HG02938 (cell line): Measurements from ENCODE around the gene SPATA6L.
"Not testable (repeated sequence)": the region's sequence is repeated elsewhere in the genome, so short reads cannot be mapped to it uniquely, and the experiment has no call there.

ENCODE experiments used
- ATAC-seq: cut with Tn5 transposase; IDR thresholded peaks from one replicate; pipeline ENCODE4 v1.9.1; 2021; ENCODE audit warnings: mild to moderate bottlenecking, moderate library complexity; ENCODE audit not compliant: unreplicated experiment

Gene SPATA6L

DNA sequence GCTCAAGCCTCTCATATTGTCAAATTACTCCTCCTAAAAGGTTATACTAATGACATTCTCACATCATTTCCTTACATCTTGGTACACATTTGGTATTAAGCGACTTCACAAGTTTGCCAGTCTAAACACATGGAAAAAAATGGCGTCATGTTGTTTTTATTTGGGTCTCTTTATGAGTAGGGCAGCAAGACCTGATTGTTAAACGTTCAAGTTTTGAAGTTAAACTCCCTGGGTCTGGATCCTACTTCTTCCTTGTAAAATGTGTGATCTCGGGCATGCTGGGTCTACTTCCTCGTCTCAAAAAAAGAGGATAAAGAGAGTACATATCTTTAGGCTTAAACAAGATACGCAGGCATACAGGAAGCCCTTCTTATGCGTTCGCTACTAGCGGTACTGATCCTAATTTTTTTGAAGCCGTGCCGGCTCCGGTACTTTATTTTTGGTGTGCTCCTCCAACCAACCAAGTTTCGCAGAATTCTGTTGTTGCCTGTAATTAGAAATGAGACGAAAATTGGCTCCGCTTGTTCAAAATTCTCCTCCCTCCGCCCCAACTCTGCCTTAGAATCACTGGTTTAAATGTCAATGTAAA is 12.5 kb upstream of the SPATA6L start:
- ATAC-seq: peak; percentile 14

DNA sequence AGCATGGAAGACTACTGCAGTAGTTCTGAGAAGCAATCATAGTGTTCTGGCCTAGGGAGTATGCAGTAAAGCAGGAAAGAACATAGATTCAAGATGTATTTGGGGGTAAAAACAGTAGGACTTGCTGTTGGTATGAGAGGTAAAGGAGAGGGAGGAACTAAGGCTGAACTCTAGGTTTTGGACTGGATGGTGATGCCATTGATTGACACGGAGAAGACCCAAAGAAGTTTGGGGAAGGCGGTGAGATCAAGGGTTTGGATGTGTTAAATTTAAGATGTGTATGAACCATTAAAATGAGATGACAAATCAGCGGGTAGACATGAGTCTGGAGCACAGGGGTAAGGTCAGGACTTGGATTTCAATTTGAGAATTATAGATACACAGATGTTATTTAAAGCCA is 11.1 kb upstream of the SPATA6L start:
- no peak for ATAC-seq

DNA sequence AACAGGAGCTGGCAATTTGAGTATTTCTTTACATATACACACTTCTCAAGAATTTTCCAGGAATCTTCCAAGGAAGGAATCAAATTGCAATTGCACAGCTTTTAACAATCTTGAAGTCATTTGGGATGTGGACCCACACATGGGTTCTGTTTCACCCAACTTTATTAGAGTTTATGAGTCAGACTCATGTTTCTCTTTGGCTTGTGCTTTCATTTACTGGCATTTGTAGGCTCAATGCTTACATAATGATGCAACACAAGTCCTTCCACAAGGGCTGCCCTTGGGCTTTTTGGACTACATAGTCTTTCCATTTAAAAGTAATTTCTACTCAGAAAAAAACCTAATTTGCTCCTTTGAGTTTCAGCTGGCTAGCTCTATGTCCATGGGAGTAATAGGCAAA is 8.5 kb upstream of the SPATA6L start:
- ATAC-seq: no peak

DNA sequence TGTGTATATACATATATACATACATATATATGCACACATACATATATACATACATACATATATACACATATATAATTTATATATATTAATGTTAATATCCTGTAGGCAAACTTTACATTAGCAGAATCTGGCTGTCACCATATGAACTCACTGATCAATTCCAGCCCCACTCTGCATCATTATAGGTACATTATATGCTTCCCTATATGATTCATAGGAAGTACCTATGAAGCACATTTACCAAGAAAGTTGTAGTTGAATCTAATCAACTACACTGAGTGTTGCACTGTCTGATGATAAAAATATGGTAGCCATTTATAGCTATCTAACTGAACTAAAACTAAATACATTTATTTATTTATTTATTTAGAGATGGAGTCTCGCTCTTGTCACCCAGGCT is 5.5 kb upstream of the SPATA6L start:
- ATAC-seq: no peak

DNA sequence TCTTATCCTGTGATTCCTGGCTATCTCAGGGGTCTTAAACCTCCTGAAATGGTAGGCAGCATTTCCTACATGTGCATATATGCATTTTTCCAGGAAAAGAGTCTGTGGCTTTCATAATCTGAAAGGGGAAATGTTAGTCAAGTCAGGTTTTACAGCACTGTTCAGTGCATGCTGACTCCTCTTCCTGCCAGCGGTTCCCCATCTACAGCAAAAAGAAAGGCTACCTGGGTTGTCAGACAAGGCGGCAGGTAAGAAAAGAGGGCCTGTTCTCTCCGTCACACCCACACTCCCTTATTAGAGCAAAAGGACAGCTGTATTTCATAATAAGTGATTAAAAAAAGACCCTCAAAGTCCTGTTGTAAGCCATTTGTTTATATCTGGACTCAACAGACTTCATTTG is 4.3 kb upstream of the SPATA6L start:
- ATAC-seq: no peak

DNA sequence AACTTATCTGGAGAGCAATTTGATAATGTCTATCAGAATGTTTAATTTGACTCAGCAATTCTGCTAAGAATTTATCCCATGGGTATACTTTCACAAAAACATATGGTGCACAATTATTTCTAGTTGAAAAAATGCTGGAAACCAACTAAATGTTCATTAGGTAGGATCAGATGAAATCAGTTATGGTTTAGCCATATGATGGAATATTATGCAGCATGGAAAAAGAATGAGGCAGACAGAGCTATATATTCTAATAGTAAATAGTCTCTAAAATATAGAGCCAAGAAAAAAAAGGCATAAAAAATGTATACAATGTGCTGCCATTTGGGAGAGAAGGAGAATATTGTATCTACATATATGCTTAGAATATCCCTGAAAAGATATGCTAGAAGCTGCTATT is 3.6 kb upstream of the SPATA6L start:
- no peak for ATAC-seq

DNA sequence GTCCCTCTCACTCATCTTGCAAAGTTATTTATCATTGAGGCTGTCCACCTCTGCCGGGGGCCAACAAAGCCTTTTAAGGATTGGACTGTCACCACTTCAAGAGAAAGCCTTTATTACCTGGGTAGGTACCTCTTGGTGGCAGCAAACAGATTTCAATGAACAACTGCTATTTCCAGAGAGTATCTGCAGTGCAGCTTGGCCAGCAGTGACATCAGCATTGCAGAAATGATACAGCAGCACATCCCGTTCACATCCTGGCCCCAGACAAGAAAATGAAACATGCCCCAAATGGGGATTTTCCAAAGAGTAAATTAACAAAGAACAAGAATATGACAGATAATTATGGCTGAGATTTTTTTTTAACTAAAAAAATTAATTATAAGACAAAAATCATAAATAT is 2.3 kb upstream of the SPATA6L start:
- ATAC-seq: no peak

DNA sequence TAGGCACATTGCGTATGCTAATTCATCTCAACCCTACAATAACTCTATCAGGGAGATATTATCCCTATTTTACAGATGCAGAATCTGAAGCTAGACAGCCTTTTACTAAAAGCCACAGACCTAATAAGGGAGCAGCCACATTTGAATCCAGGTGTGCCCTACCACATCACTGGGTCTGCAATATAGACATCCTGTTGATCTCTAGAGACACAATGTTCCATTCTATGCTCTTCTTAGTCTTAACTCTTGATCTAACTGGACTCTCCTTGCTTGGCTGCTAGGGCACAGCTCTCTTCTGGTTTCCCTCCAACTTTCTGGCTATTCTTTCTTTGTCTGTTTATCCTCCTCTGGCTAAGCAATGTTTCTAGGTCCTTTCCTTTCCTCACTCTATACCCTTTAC is 1.4 kb upstream of the SPATA6L start:
- ATAC-seq: no peak

DNA sequence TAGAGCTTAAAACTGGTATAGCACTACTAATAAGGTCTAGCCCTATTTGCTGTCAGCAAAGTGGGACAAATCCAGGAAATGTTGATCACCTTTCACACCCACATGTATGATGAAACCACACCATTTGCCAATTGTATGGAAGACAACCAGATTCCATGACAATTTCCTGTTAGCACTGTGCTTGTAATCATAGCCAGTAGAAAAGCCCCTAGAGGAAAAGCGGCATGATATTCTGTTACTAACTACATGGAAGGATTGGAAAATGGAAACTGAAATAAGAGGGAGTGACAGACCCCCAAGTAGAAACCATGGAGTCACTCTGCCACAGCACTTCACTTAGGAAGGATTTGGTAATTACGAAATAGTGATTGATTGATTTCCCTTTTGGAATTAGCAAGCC is 923 bp downstream of the SPATA6L start:
- ATAC-seq: no peak

DNA sequence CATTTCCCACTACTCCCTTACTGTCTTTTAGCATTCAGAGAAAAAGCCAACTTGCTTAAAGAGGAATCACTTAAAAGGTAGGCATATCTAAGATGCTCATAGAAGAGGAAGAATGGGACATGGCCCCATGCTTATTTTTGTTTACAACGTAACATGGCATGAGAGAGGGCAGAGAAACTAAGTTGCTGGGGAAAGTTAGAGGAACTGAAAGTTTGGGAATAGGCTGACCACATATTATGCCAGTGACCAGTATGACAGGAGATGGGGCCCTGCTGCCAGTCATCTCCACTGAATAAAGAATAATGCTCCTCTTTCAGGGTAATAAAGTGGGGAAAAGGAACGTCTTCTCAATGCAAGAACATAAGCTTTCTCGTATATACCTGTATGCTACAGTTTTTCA is 2.3 kb downstream of the SPATA6L start:
- ATAC-seq: no peak

DNA sequence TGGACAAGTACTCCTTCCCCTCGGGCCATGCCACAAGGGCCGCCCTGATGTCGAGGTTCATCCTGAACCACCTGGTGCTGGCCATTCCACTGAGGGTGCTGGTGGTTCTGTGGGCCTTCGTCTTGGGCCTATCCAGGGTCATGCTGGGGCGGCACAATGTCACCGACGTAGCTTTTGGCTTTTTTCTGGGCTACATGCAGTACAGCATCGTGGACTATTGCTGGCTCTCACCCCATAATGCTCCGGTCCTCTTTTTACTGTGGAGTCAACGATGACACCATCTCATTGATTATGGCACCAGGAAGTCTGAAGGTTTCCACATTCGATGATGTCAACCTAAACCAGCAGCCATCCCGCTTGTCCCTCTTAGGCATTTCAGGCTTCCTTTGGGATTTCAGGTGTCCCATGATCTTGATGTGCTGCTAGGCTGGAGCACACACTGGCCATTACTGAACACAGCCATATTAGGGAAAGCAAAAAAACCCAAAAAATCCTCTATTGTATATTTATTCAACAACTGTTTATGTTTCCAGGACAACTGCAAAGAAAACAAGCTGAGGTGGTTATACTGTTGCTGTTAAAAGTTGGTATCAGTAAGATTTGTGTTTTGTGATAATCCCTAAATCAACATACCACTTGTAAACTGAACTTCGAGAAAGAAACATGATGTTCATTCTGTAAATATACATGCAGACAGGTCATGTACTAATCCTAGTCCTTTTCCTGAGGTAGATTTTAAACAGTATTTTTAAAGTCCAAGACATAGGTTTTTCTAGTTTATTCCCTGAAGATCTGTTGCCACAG is 3.1 kb downstream of the SPATA6L start:
- ATAC-seq: no peak

DNA sequence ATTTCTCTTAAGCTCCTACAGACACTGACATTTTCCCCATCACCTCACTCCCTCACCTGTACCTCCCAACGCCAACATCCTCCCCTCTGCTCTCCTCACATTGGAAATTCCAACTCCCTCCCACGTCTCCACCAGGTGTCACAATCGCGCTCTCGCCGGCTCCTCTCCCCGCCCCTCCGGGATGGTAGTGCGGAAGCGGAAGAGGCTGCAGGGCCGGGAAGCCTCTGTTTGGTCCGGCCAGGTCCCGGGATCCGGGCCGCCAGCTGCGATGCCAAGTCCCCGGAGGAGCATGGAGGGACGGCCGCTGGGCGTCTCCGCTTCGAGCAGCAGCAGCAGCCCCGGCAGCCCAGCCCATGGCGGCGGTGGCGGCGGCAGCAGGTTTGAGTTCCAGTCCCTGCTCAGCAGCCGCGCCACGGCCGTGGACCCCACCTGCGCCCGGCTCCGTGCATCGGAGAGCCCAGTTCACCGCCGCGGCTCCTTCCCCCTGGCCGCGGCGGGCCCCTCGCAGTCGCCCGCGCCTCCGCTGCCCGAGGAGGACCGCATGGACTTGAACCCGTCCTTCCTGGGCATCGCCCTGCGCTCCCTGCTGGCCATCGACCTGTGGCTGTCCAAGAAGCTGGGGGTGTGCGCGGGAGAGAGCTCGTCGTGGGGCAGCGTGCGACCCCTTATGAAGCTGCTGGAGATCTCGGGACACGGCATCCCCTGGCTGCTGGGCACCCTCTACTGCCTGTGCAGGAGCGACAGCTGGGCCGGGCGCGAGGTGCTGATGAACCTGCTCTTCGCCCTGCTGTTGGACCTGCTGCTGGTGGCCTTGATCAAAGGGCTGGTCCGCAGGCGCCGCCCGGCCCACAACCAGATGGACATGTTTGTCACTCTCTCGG is 3.9 kb downstream of the SPATA6L start, which contains the start of gene PLPP6:
TSS of gene PLPP6 (plus strand) at position 187 of the 881 bp plus-strand sequence. CDS start at position 269, 82 bp downstream.
- ATAC-seq: peak; percentile 77

DNA sequence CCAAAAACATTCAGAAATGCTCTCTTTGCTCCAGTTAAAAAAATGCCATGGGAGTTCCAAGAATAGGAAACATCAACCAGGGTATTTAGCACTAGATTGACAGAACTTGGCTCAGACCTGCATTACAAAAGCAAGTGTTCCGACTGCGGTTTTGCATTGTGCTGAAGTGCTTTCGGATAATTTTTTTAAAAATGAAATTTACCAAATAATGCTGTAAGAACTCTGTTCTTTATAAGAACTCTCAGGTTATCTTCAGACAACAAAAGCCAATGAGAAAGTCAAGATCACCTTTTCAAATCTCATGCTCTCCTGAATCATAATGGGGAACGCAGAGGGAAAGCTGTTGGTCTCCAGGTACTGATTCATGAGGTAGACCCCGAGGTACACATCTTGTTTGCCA is 4.7 kb downstream of the SPATA6L start:
- ATAC-seq: no peak

DNA sequence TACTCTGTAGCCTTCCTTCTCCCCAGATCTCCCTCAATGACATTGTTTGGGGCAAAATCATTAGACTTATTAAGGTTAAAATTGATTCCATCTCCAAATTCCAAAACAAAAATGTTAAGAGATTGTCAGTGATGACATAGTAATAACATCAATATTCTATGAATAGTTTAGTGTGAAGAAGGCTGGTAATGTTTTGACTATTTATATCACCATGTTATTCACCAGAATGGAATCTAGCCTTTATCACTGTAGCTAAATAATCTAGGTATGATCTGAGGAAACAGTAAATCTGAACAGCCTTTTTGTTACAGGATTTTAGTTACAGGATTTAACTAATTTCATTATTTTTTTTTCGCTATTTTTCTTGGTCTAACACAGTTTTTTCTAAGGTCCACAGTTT is 5.1 kb downstream of the SPATA6L start:
- ATAC-seq: no peak

DNA sequence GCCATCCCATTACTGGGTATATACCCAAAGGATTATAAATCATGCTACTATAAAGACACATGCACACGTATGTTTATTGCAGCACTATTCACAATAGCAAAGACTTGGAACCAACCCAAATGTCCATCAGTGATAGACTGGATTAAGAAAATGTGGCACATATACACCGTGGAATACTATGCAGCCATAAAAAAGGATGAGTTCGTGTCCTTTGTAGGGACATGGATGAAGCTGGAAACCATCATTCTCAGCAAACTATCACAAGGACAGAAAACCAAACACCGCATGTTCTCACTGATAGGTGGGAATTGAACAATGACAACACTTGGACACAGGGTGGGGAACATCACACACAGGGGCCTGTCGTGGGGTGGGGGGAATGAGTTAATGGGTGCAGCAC is 5.6 kb downstream of the SPATA6L start:
- ATAC-seq: not testable (repeated sequence)

DNA sequence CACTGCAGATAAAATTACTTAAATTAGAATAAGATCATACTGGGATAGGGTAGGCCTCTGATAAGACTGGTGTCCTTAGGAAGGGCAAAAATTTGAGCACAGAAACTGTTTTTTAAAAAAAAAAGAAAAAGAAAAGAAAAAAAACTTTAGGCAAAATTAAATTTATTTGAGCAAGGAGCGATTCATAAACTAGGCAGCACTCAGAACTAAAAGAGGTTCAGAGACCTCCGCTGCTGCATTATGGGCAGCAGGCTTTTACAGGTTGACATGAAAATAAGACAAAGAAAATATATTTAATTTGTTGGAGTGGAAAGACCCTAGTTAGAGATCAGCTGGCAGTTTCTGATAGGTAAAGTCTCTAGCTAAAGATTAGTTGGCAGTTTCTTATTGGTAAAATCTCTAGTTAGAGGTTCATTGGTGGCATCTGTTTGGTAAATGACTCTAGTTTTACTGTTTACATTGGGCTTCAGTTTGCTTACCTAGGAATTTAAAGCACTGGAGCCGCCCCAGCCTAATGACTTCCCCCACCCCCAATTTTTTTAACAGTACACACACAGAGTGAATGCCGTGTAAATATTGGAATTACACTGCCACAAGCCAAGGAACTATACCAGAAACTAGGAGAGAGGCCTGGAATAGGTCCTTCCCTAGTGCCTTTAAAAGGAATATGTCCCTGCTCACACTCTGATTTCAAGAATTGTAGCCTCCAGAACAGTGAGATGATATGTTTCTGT is 8.7 kb downstream of the SPATA6L start:
- no peak for ATAC-seq

DNA sequence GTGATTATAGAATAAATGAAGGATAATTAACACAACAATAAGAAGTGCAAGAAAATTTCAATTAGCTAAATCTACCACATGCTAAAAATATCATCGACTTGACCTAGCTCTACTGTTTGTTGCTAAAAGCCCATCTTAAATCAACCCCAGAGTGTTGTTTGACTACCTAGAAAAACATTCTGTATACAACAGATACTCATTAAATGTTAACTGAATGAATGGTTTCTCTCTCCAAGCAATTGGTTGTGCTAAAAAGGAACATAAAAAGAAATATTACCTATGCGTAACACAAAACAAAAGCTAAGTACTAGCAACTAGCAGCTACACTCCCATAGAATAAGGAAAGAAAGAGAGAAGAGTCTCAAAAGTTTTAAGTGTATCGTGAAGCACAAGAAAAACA is 9.7 kb downstream of the SPATA6L start:
- ATAC-seq: no peak

DNA sequence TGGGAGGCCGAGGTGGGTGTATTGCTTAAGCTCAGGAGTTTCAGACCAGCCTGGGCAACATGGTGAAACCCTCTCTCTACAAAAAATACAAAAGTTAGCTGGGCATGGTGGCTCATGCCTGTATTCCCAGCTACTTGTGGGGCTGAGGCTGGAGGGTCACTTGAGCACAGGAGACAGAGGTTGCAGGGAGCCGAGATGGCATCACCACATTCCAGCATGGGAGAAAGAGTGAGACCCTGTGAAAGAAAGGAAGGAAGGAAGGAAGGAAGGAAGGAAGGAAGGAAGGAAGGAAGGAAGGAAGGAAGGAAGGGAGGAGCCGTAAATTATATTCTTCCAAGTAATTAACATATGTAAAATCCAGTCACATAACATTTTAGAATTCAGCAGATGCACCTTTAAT is 10.1 kb downstream of the SPATA6L start:
- not testable (repeated sequence) for ATAC-seq

DNA sequence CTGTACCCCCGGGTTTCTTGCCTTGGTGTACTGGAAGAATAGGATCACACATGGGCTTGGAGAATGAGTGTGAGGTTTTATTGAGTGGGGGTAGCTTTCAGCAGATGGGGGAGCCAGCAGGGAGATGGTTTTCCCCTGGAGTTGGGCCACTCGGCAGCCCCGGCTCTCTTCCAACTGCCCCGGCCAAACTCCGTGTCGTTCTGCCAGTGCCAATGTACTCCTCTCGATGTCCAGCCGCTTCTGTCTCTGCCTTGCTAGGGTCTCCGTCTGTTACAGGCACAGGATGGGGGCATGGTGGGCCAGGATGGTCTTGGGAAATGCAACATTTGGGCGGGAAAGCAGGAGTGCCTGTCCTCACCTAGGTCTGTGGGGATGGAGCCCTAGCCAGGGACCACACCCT is 11.7 kb downstream of the SPATA6L start:
- ATAC-seq: no peak

DNA sequence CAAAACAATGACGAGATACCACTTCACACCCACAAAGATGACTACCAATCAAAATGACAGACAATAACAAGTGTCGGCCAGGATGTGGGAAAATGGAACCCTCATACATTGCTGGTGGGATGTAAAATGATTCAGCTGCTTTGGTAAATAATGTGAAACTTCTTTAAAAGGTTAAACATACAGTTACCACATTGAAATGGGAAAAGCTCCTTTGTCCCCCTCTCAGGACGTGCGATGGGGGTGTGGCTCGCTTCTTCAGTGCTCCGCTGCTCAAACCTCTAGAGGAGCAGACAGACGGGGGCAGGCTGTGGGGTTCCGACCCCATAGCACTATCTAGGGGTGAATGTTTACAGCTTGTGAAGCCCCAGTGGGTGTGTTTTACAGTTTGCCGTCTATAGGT is 12.2 kb downstream of the SPATA6L start:
- no peak for ATAC-seq

DNA sequence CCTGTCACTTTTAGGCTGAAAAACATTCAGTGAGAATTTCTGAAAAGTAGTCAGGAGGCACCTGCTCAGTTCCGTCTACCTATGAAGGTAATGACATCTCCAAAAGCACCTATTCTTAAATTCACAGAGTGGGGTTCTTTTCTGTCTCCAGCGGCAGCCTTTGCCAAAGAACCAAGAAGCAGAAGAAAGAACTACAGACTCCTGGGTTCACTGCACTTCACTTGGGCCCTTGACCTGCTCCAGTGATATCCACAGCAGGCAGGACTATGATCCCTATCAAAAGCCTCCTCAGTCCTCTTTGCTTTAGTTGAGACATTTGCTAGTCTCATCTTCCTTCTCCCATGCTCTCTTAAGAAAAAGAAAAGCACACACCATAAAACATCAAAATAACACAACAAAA is 23.9 kb downstream of the SPATA6L start:
- ATAC-seq: no peak
